Esophagus muscularis mucosa (tissue), 4 donors: Measurements from ENCODE around the gene SYNRG.

Experiments
- EP300 ChIP-seq: sonication (generic); formaldehyde crosslinking; IDR thresholded peaks from one replicate; pipeline ENCODE4 v1.6.1; 2017; ENCODE audit warnings: antibody characterized with exemption
- POLR2A ChIP-seq: fragments of 450-650 bp; IDR thresholded peaks from one replicate; pipeline ENCODE4 v1.6.1; 2017; ENCODE audit warnings: antibody characterized with exemption, moderate library complexity, mild to moderate bottlenecking, low read depth
- POLR2AphosphoS5 ChIP-seq, 2 donors: sonication (generic); formaldehyde crosslinking; IDR thresholded peaks; one replicate each; pipeline ENCODE4 v1.6.1; 2017; ENCODE audit warnings: antibody characterized with exemption in 2 of 2
- TF ChIP-seq, protein P1 (sequence below), 3 experiments: fragments of 200-600 bp in 2 of 3; fragments of 450-650 bp in 1 of 3; sonication (generic) in 2 of 3; IDR thresholded peaks; one replicate each; pipeline ENCODE4 v1.5.1; 2017 to 2019; ENCODE audit warnings: antibody characterized with exemption in 3 of 3, mild to moderate bottlenecking in 2 of 3, moderate library complexity in 1 of 3

DNA sequence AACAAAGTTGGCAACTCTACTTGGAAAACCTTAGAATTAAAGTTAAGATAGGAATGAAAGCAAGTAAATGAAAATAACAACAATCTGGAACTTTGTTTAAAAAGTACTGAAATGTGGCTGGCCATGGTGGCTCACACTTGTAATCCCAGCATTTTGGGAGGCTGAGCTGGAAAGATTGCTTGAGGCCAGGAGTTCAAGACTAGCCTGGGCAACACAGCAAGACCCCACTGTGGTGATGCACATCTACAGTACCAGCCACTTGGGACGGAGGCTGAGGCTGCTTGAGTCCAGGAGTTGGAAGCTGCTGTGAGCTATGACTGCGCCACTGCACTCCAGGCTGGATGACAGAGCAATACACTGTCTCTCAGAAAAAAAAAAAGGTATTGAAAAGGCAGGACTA lies 51.7 kb downstream of the SYNRG start:
- TF ChIP-seq, protein P1, sequence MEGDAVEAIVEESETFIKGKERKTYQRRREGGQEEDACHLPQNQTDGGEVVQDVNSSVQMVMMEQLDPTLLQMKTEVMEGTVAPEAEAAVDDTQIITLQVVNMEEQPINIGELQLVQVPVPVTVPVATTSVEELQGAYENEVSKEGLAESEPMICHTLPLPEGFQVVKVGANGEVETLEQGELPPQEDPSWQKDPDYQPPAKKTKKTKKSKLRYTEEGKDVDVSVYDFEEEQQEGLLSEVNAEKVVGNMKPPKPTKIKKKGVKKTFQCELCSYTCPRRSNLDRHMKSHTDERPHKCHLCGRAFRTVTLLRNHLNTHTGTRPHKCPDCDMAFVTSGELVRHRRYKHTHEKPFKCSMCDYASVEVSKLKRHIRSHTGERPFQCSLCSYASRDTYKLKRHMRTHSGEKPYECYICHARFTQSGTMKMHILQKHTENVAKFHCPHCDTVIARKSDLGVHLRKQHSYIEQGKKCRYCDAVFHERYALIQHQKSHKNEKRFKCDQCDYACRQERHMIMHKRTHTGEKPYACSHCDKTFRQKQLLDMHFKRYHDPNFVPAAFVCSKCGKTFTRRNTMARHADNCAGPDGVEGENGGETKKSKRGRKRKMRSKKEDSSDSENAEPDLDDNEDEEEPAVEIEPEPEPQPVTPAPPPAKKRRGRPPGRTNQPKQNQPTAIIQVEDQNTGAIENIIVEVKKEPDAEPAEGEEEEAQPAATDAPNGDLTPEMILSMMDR (IDR thresholded peaks at IDR 0.05): no peak
- TF ChIP-seq POLR2A (no peak), EP300 (no peak), POLR2AphosphoS5 (IDR thresholded peaks at IDR 0.05) (no peak)
